Activated naive CD4-positive, alpha-beta T cell treated with anti-CD3 and anti-CD28 coated beads, Interleukin-2, amount 50 U/mL, for 24 hours (primary cell): ENCODE results near the gene FAM170B.

ENCODE experiments used
- H3K27ac Mint-ChIP-seq: one replicate; pipeline ENCODE4 v1.8.0; 2021; ENCODE audit warnings: mild to moderate bottlenecking, mixed read lengths
- H3K27me3 Mint-ChIP-seq: one replicate; pipeline ENCODE4 v1.8.0; 2021; ENCODE audit warnings: mixed read lengths
- H3K36me3 Mint-ChIP-seq: one replicate; pipeline ENCODE4 v1.8.0; 2021; ENCODE audit warnings: mixed read lengths
- H3K4me1 Mint-ChIP-seq: one replicate; pipeline ENCODE4 v1.8.0; 2021; ENCODE audit warnings: mixed read lengths
- H3K4me3 Mint-ChIP-seq: one replicate; pipeline ENCODE4 v1.8.0; 2021; ENCODE audit warnings: mild to moderate bottlenecking, mixed read lengths
- H3K9me3 Mint-ChIP-seq: one replicate; pipeline ENCODE4 v1.8.0; 2021; ENCODE audit warnings: mixed read lengths

FAM170B gene

GRCh38 chr10:49172061-49172776, 38.4 kb upstream of the FAM170B start:
- Mint-ChIP-seq H3K4me3 (no peak overlapping the region), H3K4me1 (no peaks in the 10 kb centered on the region), H3K36me3 (no peaks in the 10 kb centered on the region), H3K9me3 (no peaks in the 10 kb centered on the region), H3K27me3 (peaks cover 1% of the 10 kb centered on the region), H3K27ac (no peak overlapping the region)

GRCh38 chr10:49171326-49172060, 37.7 kb upstream of the FAM170B start:
- Mint-ChIP-seq H3K4me3 (no peak overlapping the region), H3K9me3 (no peaks in the 10 kb centered on the region), H3K4me1 (no peaks in the 10 kb centered on the region), H3K27me3 (no peaks in the 10 kb centered on the region), H3K36me3 (no peaks in the 10 kb centered on the region), H3K27ac (no peak overlapping the region)

- no peaks in the 10 kb centered on the region for H3K9me3 Mint-ChIP-seq
- no peak overlapping the region for H3K4me3 Mint-ChIP-seq
- H3K27me3 Mint-ChIP-seq: no peaks in the 10 kb centered on the region
- H3K27ac Mint-ChIP-seq: no peak overlapping the region
- no peaks in the 10 kb centered on the region for H3K36me3 Mint-ChIP-seq
- H3K4me1 Mint-ChIP-seq: no peaks in the 10 kb centered on the region
Observed at GRCh38 chr10:49170632-49171325, 37.0 kb upstream of the FAM170B start.

GRCh38 chr10:49169776-49170175, 36.0 kb upstream of the FAM170B start:
- Mint-ChIP-seq H3K27ac (no peak overlapping the region), H3K4me1 (peaks cover 2% of the 10 kb centered on the region), H3K4me3 (no peak overlapping the region), H3K27me3 (no peaks in the 10 kb centered on the region), H3K9me3 (no peaks in the 10 kb centered on the region), H3K36me3 (no peaks in the 10 kb centered on the region)

GRCh38 chr10:49168831-49169500, 35.1 kb upstream of the FAM170B start:
- Mint-ChIP-seq H3K27me3 (no peaks in the 10 kb centered on the region), H3K36me3 (no peaks in the 10 kb centered on the region), H3K27ac (no peak overlapping the region), H3K4me3 (no peak overlapping the region), H3K9me3 (no peaks in the 10 kb centered on the region), H3K4me1 (peaks cover 9% of the 10 kb centered on the region)

GRCh38 chr10:49168171-49168540, 34.3 kb upstream of the FAM170B start:
- Mint-ChIP-seq H3K27me3 (no peaks in the 10 kb centered on the region), H3K36me3 (no peaks in the 10 kb centered on the region), H3K4me3 (no peak overlapping the region), H3K4me1 (peaks cover 9% of the 10 kb centered on the region), H3K27ac (no peak overlapping the region), H3K9me3 (no peaks in the 10 kb centered on the region)

- Mint-ChIP-seq H3K27ac (no peak overlapping the region), H3K27me3 (no peaks in the 10 kb centered on the region), H3K4me1 (peaks cover 9% of the 10 kb centered on the region), H3K9me3 (no peaks in the 10 kb centered on the region), H3K4me3 (no peak overlapping the region), H3K36me3 (no peaks in the 10 kb centered on the region)
Observed at GRCh38 chr10:49167425-49168170, 33.8 kb upstream of the FAM170B start.

GRCh38 chr10:49166484-49167400, 32.9 kb upstream of the FAM170B start:
- Mint-ChIP-seq H3K4me3 (no peak overlapping the region), H3K36me3 (no peaks in the 10 kb centered on the region), H3K9me3 (no peaks in the 10 kb centered on the region), H3K27ac (no peak overlapping the region), H3K27me3 (no peaks in the 10 kb centered on the region), H3K4me1 (peaks cover 9% of the 10 kb centered on the region)

- no peaks in the 10 kb centered on the region for H3K9me3 Mint-ChIP-seq
- H3K4me1 Mint-ChIP-seq: peaks cover 9% of the 10 kb centered on the region
- H3K36me3 Mint-ChIP-seq: no peaks in the 10 kb centered on the region
- no peaks in the 10 kb centered on the region for H3K27me3 Mint-ChIP-seq
- H3K27ac Mint-ChIP-seq: no peak overlapping the region
- H3K4me3 Mint-ChIP-seq: no peak overlapping the region
Observed at GRCh38 chr10:49165821-49166483, 32.1 kb upstream of the FAM170B start.

GRCh38 chr10:49165259-49165658, 31.4 kb upstream of the FAM170B start:
- H3K27ac Mint-ChIP-seq: no peak overlapping the region
- no peaks in the 10 kb centered on the region for H3K36me3 Mint-ChIP-seq
- no peaks in the 10 kb centered on the region for H3K9me3 Mint-ChIP-seq
- peaks cover 9% of the 10 kb centered on the region for H3K4me1 Mint-ChIP-seq
- no peak overlapping the region for H3K4me3 Mint-ChIP-seq
- H3K27me3 Mint-ChIP-seq: no peaks in the 10 kb centered on the region

GRCh38 chr10:49164559-49165188, 30.9 kb upstream of the FAM170B start:
- no peak overlapping the region for H3K27ac Mint-ChIP-seq
- no peak overlapping the region for H3K4me3 Mint-ChIP-seq
- peaks cover 9% of the 10 kb centered on the region for H3K4me1 Mint-ChIP-seq
- H3K36me3 Mint-ChIP-seq: no peaks in the 10 kb centered on the region
- H3K27me3 Mint-ChIP-seq: no peaks in the 10 kb centered on the region
- no peaks in the 10 kb centered on the region for H3K9me3 Mint-ChIP-seq

GRCh38 chr10:49163741-49164140, 29.9 kb upstream of the FAM170B start:
- Mint-ChIP-seq H3K27ac (no peak overlapping the region), H3K36me3 (no peaks in the 10 kb centered on the region), H3K4me3 (no peak overlapping the region), H3K9me3 (no peaks in the 10 kb centered on the region), H3K4me1 (peaks cover 9% of the 10 kb centered on the region), H3K27me3 (peaks cover 1% of the 10 kb centered on the region)

GRCh38 chr10:49162761-49163310, 29.0 kb upstream of the FAM170B start:
- H3K27ac Mint-ChIP-seq: no peak overlapping the region
- H3K27me3 Mint-ChIP-seq: peaks cover 1% of the 10 kb centered on the region
- H3K4me3 Mint-ChIP-seq: no peak overlapping the region
- H3K4me1 Mint-ChIP-seq: peaks cover 9% of the 10 kb centered on the region
- no peaks in the 10 kb centered on the region for H3K9me3 Mint-ChIP-seq
- H3K36me3 Mint-ChIP-seq: no peaks in the 10 kb centered on the region
